ENCODE measurements around the gene FANCD2.

GRCh38 chr3:10047876-10048275, 21.6 kb downstream of the FANCD2 start:
- no peak for TF ChIP-seq POLR2AphosphoS5 (IDR thresholded peaks at IDR 0.05; ENCODE audit: low read depth, low read length)
- no peak for TF ChIP-seq POLR2A (IDR thresholded peaks at IDR 0.05; ENCODE audit: low read depth, low read length)
- no peak for TF ChIP-seq TAF1 (IDR thresholded peaks at IDR 0.05; ENCODE audit: borderline replicate concordance, low read depth, low read length)

Data from GM12892 (cell line).